ENCODE results near the gene RBP3.

Gene RBP3

DNA sequence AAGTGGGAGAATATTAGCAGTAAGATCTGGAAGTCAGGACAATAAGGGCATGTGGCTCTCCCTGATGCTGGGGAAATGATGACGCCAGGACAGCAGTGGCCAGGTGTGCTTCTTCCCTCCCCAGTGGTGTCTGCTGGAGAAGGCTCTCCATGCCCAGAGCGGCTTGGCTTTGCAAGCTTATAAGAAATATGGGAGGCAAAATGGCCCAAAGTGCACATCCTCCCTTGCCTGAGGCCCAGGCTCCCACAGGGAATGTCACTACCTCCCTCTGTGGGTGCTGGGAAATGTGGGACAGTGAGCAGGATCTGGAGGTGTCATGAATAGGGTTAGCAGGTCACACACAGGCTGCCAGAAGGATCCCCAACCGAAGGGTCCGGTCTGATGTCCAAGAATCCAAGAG, 53.0 kb downstream of the RBP3 start:
- no peak for DNase-seq (ENCODE audit: low spot score)

DNA sequence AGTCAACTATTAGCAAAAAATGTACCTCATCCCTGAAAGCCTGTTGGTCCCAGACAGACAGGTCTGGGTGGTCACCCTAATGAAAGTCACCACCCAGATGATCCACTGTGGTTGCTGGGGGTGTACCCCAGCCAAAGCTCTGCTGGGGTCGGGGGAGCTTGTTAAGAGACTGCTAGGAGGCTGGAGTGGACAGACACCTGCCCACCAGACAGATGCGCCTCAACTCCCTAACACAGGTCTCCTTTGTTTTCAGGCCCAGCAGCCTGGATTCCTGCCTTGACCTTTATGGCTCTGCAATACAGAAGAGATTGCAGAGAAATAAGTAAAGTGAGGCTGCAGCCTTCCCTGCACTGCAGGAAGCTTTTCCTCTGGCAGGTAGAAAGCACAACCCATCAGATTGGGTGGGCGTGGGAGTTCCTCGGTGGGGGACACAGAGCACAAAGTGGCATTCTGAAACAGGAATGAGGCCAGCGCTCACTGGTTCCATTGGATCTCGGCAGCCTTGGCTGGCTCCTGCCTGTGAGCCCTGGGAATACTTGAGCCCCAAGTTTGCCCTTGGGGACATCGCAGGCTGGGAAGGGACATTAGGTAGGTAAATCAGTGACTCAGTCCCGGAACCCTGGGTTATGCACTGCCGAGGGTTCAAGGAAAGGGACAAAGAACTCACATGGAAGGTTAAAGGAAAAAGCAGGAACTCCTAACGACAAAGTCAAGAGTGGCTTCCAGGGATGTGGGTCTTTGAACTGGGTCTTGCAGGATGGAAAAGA, 53.9 kb downstream of the RBP3 start:
- DNase-seq (ENCODE audit: low spot score), result no peak

DNA sequence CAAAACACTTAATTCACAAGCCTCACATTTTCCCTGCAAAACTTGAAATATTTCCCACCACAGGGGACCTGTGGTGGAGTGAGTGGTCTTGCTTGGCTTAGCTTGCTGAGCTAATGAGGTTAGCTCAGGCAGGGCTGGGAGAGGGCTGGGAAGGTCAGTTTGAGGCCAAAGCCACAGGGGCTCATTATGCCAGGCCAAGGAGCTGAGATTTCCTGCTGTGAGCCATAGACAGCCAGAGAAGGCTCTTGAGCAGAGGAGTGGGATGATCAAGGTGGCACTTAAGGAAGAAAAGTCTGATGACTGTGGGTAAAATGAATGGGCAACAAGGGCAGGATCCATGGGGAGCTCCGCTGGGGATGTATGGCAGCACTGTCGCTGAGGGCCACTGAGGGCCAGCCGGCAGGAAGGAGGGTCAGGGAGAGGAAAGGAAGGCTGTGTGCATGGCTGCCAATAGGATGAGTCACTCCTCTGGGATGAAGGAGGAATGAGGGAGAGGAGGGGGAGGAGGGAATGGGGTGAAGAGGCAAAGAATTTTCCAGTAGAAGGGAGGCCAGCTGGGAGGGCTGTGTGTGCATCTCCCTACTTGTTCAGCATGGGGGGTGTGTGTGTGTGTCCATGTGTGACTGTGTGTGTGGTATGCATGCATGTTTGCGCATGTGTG, 54.6 kb downstream of the RBP3 start:
- DNase-seq (ENCODE audit: low spot score), result peak; percentile 36

DNA sequence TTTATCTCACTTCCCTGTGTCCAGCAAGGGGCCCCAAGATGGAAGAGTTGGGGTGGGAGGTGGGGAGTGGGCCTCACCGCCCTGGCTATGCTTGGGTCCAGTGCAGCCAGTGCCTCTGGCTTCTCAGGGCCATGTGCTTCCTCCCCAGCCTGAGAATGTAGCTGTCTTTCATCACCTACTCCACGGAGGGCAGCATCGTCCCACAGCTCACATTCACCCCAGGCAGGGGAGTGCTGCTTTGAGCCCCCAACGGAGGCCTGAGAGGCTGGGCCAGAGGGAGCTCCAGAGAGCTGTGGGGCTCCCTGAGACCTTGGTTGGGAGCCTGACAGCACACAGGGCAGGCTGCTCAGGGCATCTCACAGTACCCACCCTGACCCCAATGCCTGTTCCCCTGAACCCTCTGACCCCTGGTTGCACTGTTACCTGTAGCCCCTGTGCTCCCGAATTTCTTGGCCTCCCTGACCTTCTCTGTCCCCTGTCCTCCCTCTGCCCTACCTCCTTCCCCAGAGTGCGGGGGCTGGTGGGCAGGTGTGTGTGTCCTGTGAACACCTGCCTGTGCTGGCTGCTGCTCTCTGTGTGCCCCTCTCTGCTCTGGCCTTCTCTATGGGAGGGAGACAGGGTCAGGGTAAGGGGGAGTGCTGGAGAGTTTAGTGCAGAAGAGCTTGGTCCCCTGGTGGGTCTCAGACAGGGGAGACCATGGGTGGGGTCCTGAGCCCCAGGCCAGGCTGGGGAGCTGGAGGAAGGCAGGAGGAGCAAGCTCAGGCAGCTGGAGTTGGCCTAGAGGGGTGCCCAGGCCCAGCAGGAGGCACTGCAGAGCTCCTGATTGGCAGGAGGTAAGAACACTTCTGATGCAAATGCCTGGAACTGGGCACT, 55.5 kb downstream of the RBP3 start:
- DNase-seq (ENCODE audit: low spot score), result no peak

DNA sequence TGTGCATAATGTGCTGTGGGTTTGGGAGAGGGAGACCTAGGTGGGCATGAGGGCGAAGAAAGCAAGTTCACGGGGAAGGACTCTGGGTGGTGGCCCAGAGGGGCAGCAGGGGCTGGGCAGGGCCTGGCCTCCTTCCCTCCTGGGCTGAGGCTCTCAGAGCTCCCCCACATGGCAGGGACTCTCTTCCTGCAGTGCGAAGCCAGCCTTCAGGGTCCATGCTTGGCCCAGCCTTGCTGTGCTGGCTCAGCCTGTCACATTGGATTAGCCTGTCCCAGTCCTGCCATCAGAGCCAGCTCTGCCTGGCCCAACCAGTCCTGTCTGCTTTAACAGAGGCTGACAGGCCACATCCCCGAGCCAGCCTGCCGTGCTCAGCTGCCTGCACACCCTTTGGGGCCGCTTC, 56.3 kb downstream of the RBP3 start:
- DNase-seq (ENCODE audit: low spot score), result no peak

DNA sequence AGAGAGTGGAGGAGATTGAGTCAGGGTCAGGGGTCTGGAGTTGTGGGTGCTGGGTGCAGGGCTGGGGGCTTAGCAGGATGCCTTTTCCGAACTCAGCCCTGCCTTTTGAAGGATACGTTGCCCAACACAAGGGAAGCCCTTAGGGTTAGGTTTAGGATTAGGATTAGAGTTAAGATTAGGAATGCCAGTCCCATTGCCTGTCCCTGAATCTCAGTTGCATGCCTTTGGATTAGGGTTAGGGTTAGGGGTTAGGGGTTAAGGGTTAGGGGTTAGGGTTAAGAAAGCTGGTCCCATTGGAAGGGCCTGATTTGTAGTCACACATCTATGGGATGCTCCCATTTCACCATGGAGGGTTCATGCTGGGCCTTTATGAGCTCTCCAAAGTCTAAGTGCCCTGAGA, 56.8 kb downstream of the RBP3 start:
- DNase-seq (ENCODE audit: low spot score), result no peak

DNA sequence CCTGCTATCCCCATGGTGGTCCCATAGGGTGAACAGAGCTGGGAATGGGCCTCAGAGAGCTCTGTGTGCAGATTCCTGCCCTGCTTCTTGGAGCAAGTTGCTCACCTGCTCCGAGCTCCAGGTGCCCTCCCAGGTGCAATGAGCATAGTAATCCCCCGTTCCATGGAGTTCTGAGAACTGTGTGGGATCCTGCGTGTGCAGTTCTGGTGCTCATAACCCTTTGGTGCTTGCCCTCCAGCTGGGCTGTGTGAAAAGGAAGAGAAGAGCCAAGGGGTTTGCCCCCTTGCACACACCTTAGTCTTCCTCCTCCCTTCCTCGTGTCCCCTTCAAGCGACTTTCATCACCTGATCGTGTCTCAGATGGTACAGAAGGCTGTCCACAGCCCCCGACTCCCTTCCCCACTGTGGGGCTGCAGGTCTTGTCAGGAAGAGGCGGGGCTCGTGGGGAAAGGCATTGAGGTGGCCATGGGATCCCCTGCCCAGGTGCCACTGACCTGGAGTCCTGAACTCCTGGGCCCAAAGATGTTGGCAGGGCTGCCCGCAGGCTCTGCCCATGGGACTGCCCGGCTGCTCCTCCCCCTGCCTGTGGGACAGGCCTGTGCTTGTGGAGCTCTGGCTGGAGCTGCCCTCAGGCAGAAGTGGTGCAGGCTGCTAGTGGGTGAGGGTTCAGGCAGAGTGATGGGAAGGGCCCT, 57.8 kb downstream of the RBP3 start:
- DNase-seq (ENCODE audit: low spot score), result no peak

DNA sequence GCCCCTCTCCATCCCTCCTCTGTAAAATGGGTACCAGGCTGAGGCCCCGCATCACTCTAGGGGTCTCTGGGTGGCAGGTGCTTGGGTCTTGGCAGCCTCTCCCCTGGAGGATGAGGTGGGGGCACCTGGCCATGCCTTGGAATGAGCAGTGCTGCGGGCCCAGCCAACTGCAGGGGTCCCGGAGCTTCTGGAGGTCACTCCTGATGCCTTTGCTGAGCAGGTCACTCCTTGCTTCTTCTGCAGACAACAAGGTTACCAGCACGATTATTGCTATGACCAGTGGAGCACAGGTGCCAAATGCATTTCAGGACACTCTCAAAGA, 58.3 kb downstream of the RBP3 start:
- no peak for DNase-seq (ENCODE audit: low spot score)

DNA sequence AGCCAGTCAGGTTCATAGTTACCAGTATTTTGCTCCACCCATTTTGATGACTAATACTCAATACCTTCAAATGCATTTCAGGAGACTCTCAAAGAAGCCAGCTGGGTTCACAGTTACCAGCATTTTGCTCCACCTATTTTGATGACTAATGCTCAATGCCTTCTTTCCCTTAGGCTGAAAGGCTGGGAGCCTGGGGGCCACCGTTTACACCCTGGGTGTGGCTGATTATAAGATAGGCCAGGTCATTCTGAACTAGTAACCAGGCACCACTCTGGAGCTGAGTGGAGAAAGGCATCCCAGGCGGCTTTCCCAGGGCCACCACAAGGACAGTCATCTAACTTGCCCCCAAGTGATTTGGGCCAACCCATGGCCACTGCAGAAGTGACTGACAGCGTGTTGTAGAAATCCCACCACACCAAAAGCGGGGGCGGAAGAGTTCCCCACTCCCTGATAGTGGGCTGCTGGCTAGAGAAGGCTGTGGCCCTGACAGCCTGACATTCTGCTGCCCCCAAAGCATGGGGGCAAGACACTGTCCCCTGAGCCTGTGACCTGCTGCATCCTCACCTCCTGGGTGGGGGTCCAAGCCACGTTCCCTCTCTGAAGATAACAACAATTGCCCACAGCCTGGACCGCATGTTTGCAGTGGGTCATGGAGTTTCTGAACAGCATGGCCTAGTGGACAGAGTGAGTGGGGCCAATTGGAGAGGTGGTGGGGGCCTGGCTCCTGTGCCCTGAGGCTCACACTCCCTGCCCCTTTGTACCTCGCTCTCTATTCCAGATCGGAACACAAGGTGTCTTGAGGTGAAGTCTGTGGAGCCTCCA, 58.9 kb downstream of the RBP3 start:
- DNase-seq (ENCODE audit: low spot score), result no peak
